GM18909 (cell line): ENCODE measurements around the gene ARFRP1.

Experiments
- ATAC-seq: cut with Tn5 transposase; IDR thresholded peaks from one replicate; pipeline ENCODE4 v1.9.1; 2021; ENCODE audit warnings: mild to moderate bottlenecking; ENCODE audit not compliant: unreplicated experiment, poor library complexity

ARFRP1 gene

GRCh38 chr20:63703471-63703975 lies 4.3 kb downstream of the ARFRP1 start:
- no peak for ATAC-seq

- ATAC-seq: no peak
Observed at GRCh38 chr20:63702751-63703470, 4.9 kb downstream of the ARFRP1 start.

DNA sequence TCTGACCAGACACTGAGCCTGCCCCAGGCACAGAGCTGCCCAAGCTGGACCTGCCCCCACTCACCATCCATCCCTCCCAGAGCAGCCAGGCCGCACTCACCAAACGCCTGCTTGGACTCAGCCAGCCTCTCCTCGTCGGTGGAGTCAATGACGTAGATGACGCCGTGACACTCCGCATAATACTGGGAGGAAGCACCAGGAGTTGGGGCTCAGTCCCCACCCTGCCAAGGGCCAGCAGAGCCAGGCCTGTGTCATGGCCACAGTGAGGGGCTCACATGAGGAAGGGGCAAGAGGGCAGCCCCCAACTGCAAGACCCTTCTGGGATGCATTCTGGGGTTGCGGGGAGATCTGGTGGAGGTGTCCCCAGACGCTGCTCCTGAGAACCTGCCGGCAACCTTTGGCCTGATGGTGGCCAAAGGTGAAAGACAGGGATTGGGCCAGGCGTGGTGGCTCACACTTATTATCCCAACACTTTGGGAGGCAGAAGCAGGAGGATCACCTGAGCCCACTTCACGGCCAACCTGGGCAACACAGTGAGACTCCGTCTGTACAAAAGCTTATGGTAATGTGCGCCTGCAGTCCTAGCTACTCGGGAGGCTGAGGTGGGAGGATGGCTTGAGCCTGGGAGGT lies 5.6 kb downstream of the ARFRP1 start:
- no peak for ATAC-seq

- no peak for ATAC-seq
Observed at GRCh38 chr20:63701329-63702035, 6.3 kb downstream of the ARFRP1 start.

GRCh38 chr20:63701051-63701328 lies 6.8 kb downstream of the ARFRP1 start:
- ATAC-seq: no peak

GRCh38 chr20:63700199-63701050 lies 7.4 kb downstream of the ARFRP1 start:
- no peak for ATAC-seq

GRCh38 chr20:63699466-63700198 lies 8.1 kb downstream of the ARFRP1 start:
- no peak for ATAC-seq

DNA sequence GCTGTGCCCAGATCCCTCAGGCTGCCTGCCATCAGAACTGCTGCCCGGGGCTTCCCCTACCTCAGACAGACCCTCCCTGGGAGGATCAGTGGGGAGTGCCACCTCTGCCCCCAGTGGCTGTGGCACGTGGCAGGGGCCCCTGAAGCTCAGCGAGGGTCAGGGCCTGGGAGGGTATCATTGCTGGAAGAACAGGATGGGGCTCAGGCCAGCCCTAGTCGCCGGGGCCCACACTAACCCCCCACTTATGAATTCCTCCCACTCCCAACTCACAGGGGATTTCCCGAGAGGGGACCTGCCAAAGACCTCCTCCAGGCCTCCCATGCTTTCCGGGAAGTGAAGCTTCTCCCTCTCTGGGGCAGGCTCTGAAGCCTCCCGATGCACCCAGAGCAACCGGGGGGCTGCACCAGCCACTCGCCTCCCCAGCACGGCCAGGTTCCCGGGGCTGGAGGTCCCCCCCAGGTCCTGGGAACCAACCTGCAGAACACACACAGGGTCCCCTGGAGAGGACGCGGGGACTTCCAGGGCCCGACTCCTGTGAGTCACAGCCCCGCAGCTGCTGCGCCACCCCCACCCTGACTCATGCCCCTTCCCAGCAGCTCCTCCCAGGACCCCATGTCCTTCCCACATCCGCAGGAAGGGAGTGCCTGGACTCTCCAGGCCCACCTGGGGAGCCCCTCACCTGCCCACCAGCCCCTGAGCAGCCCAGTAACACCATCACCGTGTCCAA lies 8.9 kb downstream of the ARFRP1 start:
- no peak for ATAC-seq

DNA sequence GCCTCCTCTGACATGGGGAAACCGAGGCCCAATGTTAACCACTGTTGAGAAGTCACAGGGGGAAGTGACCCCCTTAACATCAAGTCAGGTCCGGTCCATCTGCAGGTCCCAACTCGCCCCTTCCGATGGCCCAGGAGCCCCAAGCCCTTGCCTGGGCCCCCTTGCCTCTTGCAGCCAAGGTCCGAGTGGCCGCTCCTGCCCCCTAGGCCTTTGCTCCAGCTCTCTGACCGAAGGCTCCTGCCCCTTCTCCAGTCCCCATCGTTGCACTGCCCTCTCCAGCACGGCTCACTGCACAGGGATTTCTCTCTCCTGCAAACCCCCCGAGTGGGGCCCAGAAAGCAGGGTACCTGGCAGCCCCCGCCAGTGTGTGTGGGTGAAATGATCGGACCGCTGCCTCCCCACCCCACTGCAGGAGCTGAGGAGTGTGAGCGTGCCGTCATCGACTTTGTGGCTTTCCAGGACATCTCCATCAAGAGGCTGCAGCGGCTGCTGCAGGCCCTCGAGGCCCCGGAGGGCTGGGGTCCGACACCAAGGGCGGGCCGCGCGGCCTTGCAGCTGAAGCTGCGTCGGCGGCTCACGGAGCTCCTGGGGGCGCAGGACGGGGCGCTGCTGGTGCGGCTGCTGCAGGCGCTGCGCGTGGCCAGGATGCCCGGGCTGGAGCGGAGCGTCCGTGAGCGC lies 9.8 kb downstream of the ARFRP1 start:
- no peak for ATAC-seq

DNA sequence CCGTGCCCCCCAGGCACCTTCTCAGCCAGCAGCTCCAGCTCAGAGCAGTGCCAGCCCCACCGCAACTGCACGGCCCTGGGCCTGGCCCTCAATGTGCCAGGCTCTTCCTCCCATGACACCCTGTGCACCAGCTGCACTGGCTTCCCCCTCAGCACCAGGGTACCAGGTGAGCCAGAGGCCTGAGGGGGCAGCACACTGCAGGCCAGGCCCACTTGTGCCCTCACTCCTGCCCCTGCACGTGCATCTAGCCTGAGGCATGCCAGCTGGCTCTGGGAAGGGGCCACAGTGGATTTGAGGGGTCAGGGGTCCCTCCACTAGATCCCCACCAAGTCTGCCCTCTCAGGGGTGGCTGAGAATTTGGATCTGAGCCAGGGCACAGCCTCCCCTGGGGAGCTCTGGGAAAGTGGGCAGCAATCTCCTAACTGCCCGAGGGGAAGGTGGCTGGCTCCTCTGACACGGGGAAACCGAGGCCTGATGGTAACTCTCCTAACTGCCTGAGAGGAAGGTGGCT lies 10.4 kb downstream of the ARFRP1 start:
- ATAC-seq: no peak

GRCh38 chr20:63696628-63697356 lies 11.0 kb downstream of the ARFRP1 start, which contains the start of gene TNFRSF6B:
TNFRSF6B (plus strand) TSS chr20:63696652; CDS start chr20:63696768, 116 bp downstream.
- no peak for ATAC-seq

- no peak for ATAC-seq
Observed at GRCh38 chr20:63696306-63696627, 11.5 kb downstream of the ARFRP1 start.

- ATAC-seq: no peak
Observed at GRCh38 chr20:63695424-63696305, 12.1 kb downstream of the ARFRP1 start.

DNA sequence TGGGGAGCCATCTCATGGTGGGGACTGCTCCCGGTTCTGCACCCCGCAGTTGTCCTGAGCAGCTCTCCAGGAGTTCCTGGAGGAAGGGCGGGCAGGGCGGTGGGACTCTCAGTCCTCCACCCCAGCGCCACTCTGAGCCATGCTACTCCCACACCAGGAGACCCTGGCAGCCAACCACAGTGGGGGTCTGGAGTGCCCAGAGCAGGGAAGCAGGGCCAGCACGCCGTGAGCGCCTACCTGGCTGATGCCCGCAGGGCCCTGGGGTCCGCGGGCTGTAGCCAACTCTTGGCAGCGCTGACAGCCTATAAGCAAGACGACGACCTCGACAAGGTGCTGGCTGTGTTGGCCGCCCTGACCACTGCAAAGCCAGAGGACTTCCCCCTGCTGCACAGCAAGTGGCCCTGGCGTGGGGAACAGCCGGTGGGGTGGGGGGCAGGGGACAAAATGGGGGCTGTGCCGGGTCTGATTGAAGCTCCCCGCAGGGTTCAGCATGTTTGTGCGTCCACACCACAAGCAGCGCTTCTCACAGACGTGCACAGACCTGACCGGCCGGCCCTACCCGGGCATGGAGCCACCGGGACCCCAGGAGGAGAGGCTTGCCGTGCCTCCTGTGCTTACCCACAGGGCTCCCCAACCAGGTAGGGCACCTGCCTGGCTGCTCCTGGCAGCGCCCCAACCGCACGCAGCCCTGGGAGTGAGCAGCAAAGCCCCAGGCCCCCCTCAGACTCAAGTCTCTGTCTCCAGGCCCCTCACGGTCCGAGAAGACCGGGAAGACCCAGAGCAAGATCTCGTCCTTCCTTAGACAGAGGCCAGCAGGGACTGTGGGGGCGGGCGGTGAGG lies 13.0 kb downstream of the ARFRP1 start:
- no peak for ATAC-seq

- no peak for ATAC-seq
Observed at GRCh38 chr20:63693733-63694583, 13.8 kb downstream of the ARFRP1 start.
